HG03558 (cell line): ENCODE measurements around the gene DEGS2.
"Not testable (repeated sequence)": the region's sequence is repeated elsewhere in the genome, so short reads cannot be mapped to it uniquely, and the experiment has no call there.

ENCODE experiments used
- ATAC-seq: cut with Tn5 transposase; IDR thresholded peaks from one replicate; pipeline ENCODE4 v1.9.1; 2021; ENCODE audit warnings: moderate number of reproducible peaks; ENCODE audit not compliant: unreplicated experiment; ENCODE audit errors: extremely low read depth

The DEGS2 gene

GRCh38 chr14:100159094-100159864 is at the start of gene DEGS2:
TSS of gene DEGS2 (minus strand) at chr14:100159645. CDS start at chr14:100159587, 58 bp downstream.
- ATAC-seq = no peak

- ATAC-seq = not testable (repeated sequence)
Measured at GRCh38 chr14:100208136-100208535, 48.7 kb upstream of the DEGS2 start.

- ATAC-seq = not testable (repeated sequence)
Measured at GRCh38 chr14:100207588-100207987, 48.1 kb upstream of the DEGS2 start.

GRCh38 chr14:100204835-100205167 is 45.4 kb upstream of the DEGS2 start:
- ATAC-seq = not testable (repeated sequence)

- no peak for ATAC-seq
Measured at GRCh38 chr14:100203962-100204834, 44.8 kb upstream of the DEGS2 start.

GRCh38 chr14:100203146-100203545 is 43.7 kb upstream of the DEGS2 start:
- ATAC-seq = no peak

- ATAC-seq = no peak
Measured at GRCh38 chr14:100202712-100203111, 43.3 kb upstream of the DEGS2 start.

- ATAC-seq = no peak
Measured at GRCh38 chr14:100201701-100202100, 42.3 kb upstream of the DEGS2 start.

GRCh38 chr14:100200311-100200710 is 40.9 kb upstream of the DEGS2 start:
- ATAC-seq = no peak

GRCh38 chr14:100199240-100199860 is 39.9 kb upstream of the DEGS2 start:
- ATAC-seq = no peak

GRCh38 chr14:100193417-100194357 is 34.2 kb upstream of the DEGS2 start:
- no peak for ATAC-seq

- peak; percentile 95 for ATAC-seq
Measured at GRCh38 chr14:100192672-100193416, 33.4 kb upstream of the DEGS2 start.

- ATAC-seq = no peak
Measured at GRCh38 chr14:100192250-100192671, 32.8 kb upstream of the DEGS2 start.

GRCh38 chr14:100191584-100192249 is 32.3 kb upstream of the DEGS2 start:
- ATAC-seq = no peak

GRCh38 chr14:100190126-100190525 is 30.7 kb upstream of the DEGS2 start:
- no peak for ATAC-seq

- no peak for ATAC-seq
Measured at GRCh38 chr14:100188392-100189030, 29.1 kb upstream of the DEGS2 start.

GRCh38 chr14:100187247-100187833 is 27.9 kb upstream of the DEGS2 start:
- ATAC-seq = no peak
